Neural progenitor cell (in vitro differentiated cells): ENCODE data around the gene COMP. TPM values are rescaled to one million over a fixed set of nuclear protein-coding genes. Genes with fewer than 3 reads are reported as not detected.

ENCODE experiments used
- DNase-seq: peaks from one replicate; pipeline ENCODE4 v3.0.0-alpha.2; 2016; ENCODE audit warnings: low spot score
- H2AFZ ChIP-seq: fragments of 200-600 bp; sonication (generic); replicated peaks from 2 replicates; pipeline ENCODE4 v1.6.1; 2016; ENCODE audit warnings: antibody characterized with exemption
- H3F3A ChIP-seq: fragments of 200-600 bp; sonication (generic); 2 replicates; pipeline ENCODE4 v1.6.1; 2016; ENCODE audit warnings: antibody characterized with exemption, low read depth
- H3K27ac ChIP-seq: fragments of 200-600 bp; sonication (generic); 2 replicates; pipeline ENCODE4 v1.5.1; 2016; ENCODE audit warnings: mild to moderate bottlenecking
- H3K27me3 ChIP-seq: fragments of 200-600 bp; sonication (generic); 2 replicates; pipeline ENCODE4 v1.6.1; 2016; ENCODE audit warnings: mild to moderate bottlenecking, moderate library complexity
- H3K36me3 ChIP-seq: fragments of 200-600 bp; sonication (generic); 2 replicates; pipeline ENCODE4 v1.5.1; 2016
- H3K4me1 ChIP-seq: fragments of 200-600 bp; sonication (generic); 2 replicates; pipeline ENCODE4 v1.6.1; 2016; ENCODE audit warnings: mixed run types
- H3K4me2 ChIP-seq: fragments of 200-600 bp; sonication (generic); 2 replicates; pipeline ENCODE4 v1.6.1; 2016
- H3K4me3 ChIP-seq: fragments of 200-600 bp; sonication (generic); 2 replicates; pipeline ENCODE4 v1.5.1; 2016
- H3K79me2 ChIP-seq: fragments of 200-600 bp; sonication (generic); 2 replicates; pipeline ENCODE4 v1.6.1; 2016; ENCODE audit warnings: low read depth
- H3K9ac ChIP-seq: fragments of 200-600 bp; sonication (generic); 2 replicates; pipeline ENCODE4 v1.6.1; 2016
- H3K9me3 ChIP-seq: fragments of 200-600 bp; sonication (generic); 2 replicates; pipeline ENCODE4 v1.5.1; 2016; ENCODE audit warnings: low read depth
- H4K20me1 ChIP-seq: fragments of 200-600 bp; sonication (generic); 2 replicates; pipeline ENCODE4 v1.6.1; 2016; ENCODE audit warnings: low read depth
- H3K27ac Mint-ChIP-seq: 3 replicates; pipeline ENCODE4 v1.8.0; 2021; ENCODE audit warnings: mixed read lengths
- H3K27me3 Mint-ChIP-seq: 2 replicates; pipeline ENCODE4 v1.8.0; 2022; ENCODE audit warnings: low read depth, mild to moderate bottlenecking, inconsistent platforms, moderate library complexity, mixed read lengths; ENCODE audit not compliant: insufficient read depth
- H3K36me3 Mint-ChIP-seq: 3 replicates; pipeline ENCODE4 v1.8.0; 2021; ENCODE audit warnings: mixed read lengths
- H3K4me1 Mint-ChIP-seq: 3 replicates; pipeline ENCODE4 v1.8.0; 2021; ENCODE audit warnings: mixed read lengths
- H3K4me3 Mint-ChIP-seq: 3 replicates; pipeline ENCODE4 v1.8.0; 2021; ENCODE audit warnings: mild to moderate bottlenecking, moderate library complexity, mixed read lengths
- H3K9me3 Mint-ChIP-seq: 3 replicates; pipeline ENCODE4 v1.8.0; 2020; ENCODE audit warnings: mixed read lengths
- EZH2 ChIP-seq: fragments of 200-600 bp; sonication (generic); IDR thresholded peaks from 2 replicates; pipeline ENCODE4 v1.6.1; 2017; ENCODE audit warnings: antibody characterized with exemption, mild to moderate bottlenecking, moderate library complexity
- EZH2phosphoT487 ChIP-seq: fragments of 200-600 bp; sonication (generic); IDR thresholded peaks from 2 replicates; pipeline ENCODE4 v1.6.1; 2017; ENCODE audit warnings: antibody characterized with exemption
- total RNA-seq: library from RNA; depleted of rRNA; stranded (reverse); fragments of >200 nt; gene quantifications from 2 replicates; pipeline ENCODE4 v1.2.3, GENCODE V29; 2015; ENCODE audit warnings: low replicate concordance
- TF ChIP-seq, protein P1 (sequence below): fragments of 200-600 bp; sonication (generic); IDR thresholded peaks from 2 replicates; pipeline ENCODE4 v1.5.1; 2017; ENCODE audit warnings: antibody characterized with exemption, mild to moderate bottlenecking

Gene COMP
- total RNA-seq, 1 donor from 2014 or later: not detected

DNA sequence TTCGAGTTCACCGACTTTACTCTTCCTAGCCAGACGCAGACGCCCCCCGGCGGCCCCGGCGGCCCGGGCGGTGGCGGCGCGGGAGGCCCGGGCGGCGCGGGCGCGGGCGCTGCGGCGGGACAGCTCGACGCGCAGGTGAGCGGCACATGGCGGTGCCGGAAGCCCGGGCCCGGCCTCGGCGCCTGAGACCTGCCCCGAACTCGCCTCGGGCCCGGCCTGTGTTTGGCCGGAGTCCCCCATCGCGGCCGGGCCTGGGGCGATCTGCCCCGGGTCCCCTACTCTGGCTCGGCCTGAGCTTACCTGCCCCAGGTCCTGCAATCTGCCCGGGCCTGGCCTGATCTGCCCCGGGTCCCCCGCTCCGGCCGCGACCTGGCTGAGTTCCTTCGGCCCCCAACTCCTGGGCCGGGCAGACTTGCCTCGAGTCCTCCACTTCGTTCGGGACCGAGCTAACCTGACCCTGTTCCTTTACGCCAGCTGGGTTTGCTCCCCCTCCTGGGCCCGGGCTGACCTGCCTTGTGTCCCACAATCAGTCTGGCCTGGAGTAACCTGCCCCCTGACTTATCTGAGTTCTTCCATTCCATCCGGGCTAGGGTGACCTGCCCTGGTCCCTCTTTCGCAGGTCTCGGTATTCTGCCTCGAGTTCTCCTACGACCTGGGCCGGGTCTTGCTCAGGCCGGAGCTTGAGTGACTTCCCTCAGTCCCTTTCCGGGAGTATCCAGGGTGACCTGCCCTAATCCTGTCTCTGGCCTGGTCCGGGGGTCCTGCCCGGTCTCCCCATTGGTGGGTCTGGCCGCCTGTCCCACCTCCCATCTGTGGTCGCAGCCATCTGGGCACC lies 41.4 kb upstream of the COMP start:
- peaks cover 11% of the 10 kb centered on the region for H3K27me3 Mint-ChIP-seq
- H3K27ac ChIP-seq: no peak overlapping the region
- peak overlapping the region; percentile 92 for H3K4me2 ChIP-seq
- H3K27me3 ChIP-seq: peaks cover 30% of the 10 kb centered on the region
- H3F3A ChIP-seq: peaks cover 13% of the 10 kb centered on the region
- peaks cover 53% of the 10 kb centered on the region for H4K20me1 ChIP-seq
- H3K9ac ChIP-seq: peak overlapping the region; percentile 72
- TF ChIP-seq, protein P1, sequence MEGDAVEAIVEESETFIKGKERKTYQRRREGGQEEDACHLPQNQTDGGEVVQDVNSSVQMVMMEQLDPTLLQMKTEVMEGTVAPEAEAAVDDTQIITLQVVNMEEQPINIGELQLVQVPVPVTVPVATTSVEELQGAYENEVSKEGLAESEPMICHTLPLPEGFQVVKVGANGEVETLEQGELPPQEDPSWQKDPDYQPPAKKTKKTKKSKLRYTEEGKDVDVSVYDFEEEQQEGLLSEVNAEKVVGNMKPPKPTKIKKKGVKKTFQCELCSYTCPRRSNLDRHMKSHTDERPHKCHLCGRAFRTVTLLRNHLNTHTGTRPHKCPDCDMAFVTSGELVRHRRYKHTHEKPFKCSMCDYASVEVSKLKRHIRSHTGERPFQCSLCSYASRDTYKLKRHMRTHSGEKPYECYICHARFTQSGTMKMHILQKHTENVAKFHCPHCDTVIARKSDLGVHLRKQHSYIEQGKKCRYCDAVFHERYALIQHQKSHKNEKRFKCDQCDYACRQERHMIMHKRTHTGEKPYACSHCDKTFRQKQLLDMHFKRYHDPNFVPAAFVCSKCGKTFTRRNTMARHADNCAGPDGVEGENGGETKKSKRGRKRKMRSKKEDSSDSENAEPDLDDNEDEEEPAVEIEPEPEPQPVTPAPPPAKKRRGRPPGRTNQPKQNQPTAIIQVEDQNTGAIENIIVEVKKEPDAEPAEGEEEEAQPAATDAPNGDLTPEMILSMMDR: peak; percentile 35
- TF ChIP-seq EZH2phosphoT487: no peak
- H3K9me3 Mint-ChIP-seq: peaks cover 2% of the 10 kb centered on the region
- no peaks in the 10 kb centered on the region for H3K9me3 ChIP-seq
- H2AFZ ChIP-seq: no peak overlapping the region
- peak overlapping the region; percentile 78 for H3K27ac Mint-ChIP-seq
- DNase-seq: peak; percentile 65
- no peaks in the 10 kb centered on the region for H3K36me3 ChIP-seq
- peaks cover 16% of the 10 kb centered on the region for H3K4me1 ChIP-seq
- peak overlapping the region; percentile 97 for H3K4me3 Mint-ChIP-seq
- peaks cover 56% of the 10 kb centered on the region for H3K79me2 ChIP-seq
- peaks cover 17% of the 10 kb centered on the region for H3K36me3 Mint-ChIP-seq
- H3K4me1 Mint-ChIP-seq: peaks cover 32% of the 10 kb centered on the region
- H3K4me3 ChIP-seq: peak overlapping the region; percentile 65

DNA sequence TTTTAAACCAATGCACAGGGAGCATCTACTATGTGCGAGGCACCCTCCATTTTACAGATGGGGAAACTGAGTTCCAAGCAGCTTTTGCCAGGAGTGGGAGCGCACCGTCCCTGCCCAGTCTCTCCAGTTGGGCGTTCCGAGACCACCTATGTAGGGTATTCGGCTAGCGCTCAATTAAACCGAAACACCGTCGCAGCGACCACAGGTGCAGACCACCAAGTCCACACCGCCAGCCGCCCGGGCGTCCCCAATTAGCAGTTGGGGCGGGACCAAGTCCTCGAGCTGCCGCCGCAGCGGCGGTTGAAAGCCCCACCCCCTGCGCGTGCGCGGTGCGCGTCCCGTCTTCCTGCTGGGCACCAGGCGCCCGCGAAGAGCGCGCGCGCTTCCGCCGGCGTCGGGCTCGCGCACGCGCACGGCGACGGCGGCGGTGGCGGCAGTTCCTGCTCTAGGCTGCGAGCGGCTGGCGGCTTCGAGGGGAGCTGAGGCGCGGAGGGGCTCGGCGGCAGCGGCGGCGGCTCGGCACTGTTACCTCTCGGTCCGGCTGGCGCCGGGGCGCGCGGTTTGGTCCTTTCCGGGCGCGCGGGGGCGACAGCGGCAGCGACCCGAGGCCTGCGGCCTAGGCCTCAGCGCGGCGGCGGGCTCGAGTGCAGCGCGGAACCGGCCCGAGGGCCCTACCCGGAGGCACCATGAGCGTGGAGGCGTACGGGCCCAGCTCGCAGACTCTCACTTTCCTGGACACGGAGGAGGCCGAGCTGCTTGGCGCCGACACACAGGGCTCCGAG lies 40.6 kb upstream of the COMP start, which contains the start of gene UPF1:
TSS of gene UPF1 (plus strand) at position 436 of the 782 bp plus-strand sequence. CDS start at position 687, 251 bp downstream.
- peaks cover 32% of the 10 kb centered on the region for H3K4me1 Mint-ChIP-seq
- Histone ChIP-seq H3K4me3 (peak within 1 kb of the TSS; percentile 65), H3K9ac (peak within 1 kb of the TSS; percentile 72), H4K20me1 (peaks cover 45% of the 10 kb centered on the region), H3K4me1 (peaks cover 16% of the 10 kb centered on the region), H3K27me3 (peaks cover 38% of the 10 kb centered on the region), H2AFZ (peak within 1 kb of the TSS; percentile 55), H3K36me3 (no peaks in the 10 kb centered on the region), H3F3A (peaks cover 13% of the 10 kb centered on the region), H3K79me2 (peaks cover 48% of the 10 kb centered on the region), H3K9me3 (no peaks in the 10 kb centered on the region), H3K27ac (no peak within 1 kb of the TSS), H3K4me2 (peak within 1 kb of the TSS; percentile 92)
- peak within 1 kb of the TSS; percentile 97 for H3K4me3 Mint-ChIP-seq
- peaks cover 17% of the 10 kb centered on the region for H3K36me3 Mint-ChIP-seq
- peaks cover 15% of the 10 kb centered on the region for H3K27me3 Mint-ChIP-seq
- TF ChIP-seq, protein P1: peak; percentile 7
- no peak for TF ChIP-seq EZH2
- peak within 1 kb of the TSS; percentile 78 for H3K27ac Mint-ChIP-seq
- peak; percentile 98 for DNase-seq
- peaks cover 7% of the 10 kb centered on the region for H3K9me3 Mint-ChIP-seq

DNA sequence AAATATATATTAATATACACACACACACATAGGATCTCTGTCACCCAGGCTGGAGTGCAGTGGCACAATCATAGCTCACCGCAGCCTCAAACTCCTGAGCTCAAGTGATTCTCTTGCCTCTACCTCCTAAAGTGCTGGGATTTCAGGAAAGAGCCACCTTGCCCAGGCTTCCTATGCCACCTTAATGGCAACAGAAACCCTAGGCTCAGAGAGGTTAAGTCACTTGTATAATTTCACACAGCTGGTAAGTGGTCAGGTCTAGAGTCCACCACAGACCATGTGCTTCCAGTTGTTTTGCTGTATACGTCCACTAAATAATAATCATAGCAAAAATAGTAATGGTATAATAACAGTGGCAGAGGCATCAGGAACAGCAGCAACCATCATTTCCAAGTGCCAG lies 39.4 kb upstream of the COMP start:
- peaks cover 9% of the 10 kb centered on the region for H3K36me3 Mint-ChIP-seq
- DNase-seq: no peak
- peaks cover 16% of the 10 kb centered on the region for H3K4me1 ChIP-seq
- peaks cover 13% of the 10 kb centered on the region for H3K9me3 Mint-ChIP-seq
- H4K20me1 ChIP-seq: peaks cover 32% of the 10 kb centered on the region
- TF ChIP-seq, protein P1: no peak
- TF ChIP-seq EZH2phosphoT487: no peak
- no peak for TF ChIP-seq EZH2
- H3K27ac ChIP-seq: no peak overlapping the region
- H3K36me3 ChIP-seq: no peaks in the 10 kb centered on the region
- H3K9ac ChIP-seq: no peak overlapping the region
- H2AFZ ChIP-seq: no peak overlapping the region
- peak overlapping the region; percentile 62 for H3K4me3 Mint-ChIP-seq
- H3K27me3 ChIP-seq: peaks cover 47% of the 10 kb centered on the region
- H3K27ac Mint-ChIP-seq: no peak overlapping the region
- H3K27me3 Mint-ChIP-seq: peaks cover 15% of the 10 kb centered on the region
- no peaks in the 10 kb centered on the region for H3K9me3 ChIP-seq
- H3K4me1 Mint-ChIP-seq: peaks cover 25% of the 10 kb centered on the region
- H3K4me3 ChIP-seq: no peak overlapping the region
- H3F3A ChIP-seq: peaks cover 13% of the 10 kb centered on the region
- H3K79me2 ChIP-seq: peaks cover 36% of the 10 kb centered on the region
- H3K4me2 ChIP-seq: no peak overlapping the region
